ENCODE data around the gene PTMS.
A peak's percentile ranks its signal among the peaks of the same experiment; 100 is the strongest.
"Not testable (repeated sequence)": the region's sequence is repeated elsewhere in the genome, so short reads cannot be mapped to it uniquely, and the experiment has no call there.

Gene PTMS, protein sequence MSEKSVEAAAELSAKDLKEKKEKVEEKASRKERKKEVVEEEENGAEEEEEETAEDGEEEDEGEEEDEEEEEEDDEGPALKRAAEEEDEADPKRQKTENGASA

DNA sequence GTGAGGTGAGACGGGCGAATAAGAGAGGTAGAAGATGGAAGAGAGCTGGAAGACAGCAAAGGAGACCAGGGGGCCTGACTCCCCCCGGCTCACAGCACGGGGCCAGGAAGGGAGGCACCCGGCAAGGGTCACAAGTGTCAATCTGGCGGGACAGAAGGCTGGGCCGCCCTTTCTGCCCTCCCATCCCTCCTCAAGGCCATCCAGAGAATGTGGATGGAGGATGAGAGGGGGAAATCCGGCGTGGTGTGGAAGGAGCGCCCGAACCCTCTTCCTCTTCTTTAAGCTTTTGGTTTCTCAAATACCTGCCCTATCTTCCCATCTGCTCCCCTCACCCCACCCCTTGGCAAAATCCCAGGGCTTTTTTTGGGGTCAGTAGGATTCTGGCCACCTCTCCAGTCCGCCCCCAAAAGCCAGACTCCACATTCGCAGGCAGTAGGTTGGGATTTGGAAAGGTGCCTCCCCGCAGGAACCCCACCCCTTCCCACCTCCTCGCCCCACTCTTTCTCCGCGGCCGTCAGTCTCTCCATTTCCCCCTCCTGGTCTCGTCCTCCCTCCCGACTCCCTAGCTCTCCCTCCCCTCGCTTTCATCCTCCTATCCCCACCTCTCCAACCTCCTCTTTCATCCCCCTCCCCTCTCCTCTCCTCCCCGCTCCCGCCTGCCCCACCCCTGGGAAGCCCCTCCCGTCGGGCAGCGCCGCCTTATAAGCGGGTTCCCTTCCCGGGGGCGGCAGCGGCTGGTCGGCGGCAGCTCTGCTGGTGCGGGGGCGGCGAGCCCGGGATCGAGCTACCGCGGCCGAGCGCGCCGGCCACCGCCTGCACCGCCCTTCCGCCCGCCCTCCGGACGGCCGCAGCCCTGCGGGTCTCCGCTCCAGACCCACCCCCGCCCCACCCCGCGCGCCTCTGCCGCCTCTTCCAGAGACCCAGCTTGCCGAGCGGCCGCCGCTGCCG is at the start of gene PTMS:
Gene PTMS (plus strand): TSS at position 730 of the 948 bp plus-strand sequence. CDS start 343 bp downstream, outside the sequence.
- peak; percentile 57 for DNase-seq (ENCODE audit: low read depth)

DNA sequence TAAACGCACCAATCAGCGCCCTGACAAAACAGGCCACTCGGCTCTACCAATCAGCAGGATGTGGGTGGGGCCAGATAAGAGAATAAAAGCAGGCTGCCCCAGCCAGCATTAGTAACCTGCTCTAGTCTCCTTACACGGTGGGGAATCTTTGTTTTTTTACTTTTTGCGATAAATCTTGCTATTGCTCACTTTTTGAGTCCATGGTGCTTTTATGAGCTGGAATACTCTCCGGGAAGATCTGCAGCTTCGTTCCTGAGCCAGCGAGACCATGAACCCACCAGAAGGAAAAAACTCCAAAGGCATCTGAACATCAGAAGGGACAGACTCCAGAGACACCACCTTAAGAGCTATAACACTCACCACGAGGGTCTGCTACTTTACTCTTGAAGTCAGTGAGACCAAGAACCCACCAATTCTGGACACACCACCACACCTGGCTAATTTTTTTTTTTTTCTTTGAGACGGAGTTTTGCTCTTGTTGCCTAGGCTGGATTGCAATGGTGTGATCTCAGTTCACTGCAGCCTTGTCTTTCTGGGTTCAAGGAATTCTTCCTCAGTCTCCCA is 49.2 kb upstream of the PTMS start:
- no peak for DNase-seq (ENCODE audit: low read depth)

DNA sequence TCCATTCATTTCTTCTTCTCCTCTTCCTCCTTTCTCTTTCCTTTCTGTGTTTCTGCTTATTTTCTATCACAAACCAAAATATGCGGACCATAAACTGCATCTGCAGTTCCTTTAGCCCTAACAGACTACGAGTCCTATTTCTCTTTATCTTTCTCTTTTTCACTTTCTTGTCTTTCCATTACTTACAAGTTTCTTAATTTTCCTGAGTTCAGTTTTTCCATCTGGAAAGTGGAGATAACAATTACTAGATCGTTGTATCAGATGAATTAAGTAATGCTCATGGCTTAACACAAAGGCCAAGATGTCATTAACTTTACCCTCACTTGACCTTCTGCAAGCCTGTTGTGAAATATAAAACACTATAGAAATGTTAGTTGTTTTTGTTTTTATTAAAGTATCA is 43.3 kb upstream of the PTMS start:
- DNase-seq (ENCODE audit: low read depth), result no peak

DNA sequence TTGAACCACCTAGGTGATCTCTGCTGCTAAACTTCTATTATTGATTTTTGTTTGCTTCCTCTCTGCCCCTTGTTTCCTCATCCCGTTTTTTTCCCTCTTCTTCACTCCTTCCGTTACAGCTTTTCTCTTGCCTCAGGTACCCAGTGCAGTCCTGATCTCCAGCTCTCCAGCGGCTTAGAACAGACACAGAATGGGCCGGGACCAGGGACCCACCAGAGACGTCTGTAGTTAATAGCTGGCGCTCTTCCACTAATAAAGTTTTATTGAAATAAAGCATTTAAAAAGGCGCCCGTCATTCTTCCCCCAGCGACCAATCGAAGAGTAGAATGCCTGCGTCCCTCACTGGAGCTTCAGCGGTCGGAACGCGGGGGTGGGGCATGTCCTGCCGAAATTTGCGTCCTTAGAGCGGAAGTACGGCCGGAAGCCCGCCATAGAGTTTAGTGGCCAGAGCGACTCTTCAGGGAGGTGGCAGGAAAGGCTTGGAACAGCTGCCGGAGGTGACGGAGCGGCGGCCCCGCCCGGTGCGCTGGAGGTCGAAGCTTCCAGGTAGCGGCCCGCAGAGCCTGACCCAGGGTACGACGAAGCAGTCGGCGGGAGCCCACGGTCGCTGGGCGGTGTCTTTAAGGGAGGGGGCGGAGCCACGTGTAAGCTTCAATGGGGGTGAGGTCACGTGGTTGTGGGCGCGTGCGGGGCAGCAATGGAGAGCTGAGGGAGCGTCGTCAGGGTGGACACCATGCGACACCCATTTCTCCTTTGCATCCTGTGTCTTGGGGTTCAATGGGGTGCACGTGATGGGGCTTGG is 42.4 kb upstream of the PTMS start, which contains the start of gene COPS7A:
Gene COPS7A (plus strand): TSS at position 440 of the 802 bp plus-strand sequence. CDS start 611 bp downstream, outside the sequence.
- DNase-seq (ENCODE audit: low read depth), result peak; percentile 80

DNA sequence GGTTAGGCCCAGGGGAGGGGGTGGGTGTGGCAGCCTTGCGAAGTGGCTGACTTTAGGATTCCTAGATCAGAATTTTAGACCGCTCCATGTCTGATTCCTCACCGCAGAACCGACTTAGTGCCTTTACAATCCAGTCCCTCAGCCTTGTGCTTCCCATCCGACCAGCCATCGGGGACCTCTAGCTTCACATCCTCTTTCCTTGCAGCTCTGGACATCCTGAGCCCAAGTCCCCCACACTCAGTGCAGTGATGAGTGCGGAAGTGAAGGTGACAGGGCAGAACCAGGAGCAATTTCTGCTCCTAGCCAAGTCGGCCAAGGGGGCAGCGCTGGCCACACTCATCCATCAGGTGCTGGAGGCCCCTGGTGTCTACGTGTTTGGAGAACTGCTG is 41.8 kb upstream of the PTMS start:
- peak; percentile 2 for DNase-seq (ENCODE audit: low read depth)

DNA sequence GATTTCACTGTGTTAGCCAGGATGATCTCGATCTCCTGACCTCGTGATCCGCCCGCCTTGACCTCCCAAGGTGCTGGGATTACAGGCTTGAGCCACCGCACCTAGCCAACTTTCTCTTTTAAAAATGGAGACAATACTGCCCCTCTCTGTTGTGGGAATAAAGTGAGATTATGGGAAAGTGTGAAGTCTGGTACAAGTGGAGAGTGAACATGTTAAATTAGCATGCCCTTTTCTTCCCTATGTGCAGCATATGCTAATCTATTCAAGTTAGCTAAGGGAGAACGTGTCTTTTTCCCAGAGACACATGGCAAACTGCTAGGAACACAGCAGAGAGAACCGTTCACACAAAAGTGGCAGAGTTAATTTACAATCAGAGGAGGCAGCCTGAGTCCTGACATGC is 40.8 kb upstream of the PTMS start:
- DNase-seq (ENCODE audit: low read depth), result no peak

DNA sequence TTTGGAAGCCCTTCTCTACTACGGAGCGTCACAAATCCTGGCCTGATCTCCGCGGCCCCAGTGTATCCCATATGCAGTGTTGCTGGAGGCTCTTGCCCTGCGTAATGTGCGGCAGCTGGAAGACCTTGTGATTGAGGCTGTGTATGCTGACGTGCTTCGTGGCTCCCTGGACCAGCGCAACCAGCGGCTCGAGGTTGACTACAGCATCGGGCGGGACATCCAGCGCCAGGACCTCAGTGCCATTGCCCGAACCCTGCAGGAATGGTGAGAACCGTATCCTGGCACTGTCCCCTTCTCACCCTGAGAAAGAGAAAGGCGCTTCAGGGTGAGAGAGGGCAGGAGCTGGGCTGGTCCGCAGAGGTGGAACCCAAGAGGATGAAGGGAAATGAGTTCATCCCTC is 37.0 kb upstream of the PTMS start:
- no peak for DNase-seq (ENCODE audit: low read depth)

DNA sequence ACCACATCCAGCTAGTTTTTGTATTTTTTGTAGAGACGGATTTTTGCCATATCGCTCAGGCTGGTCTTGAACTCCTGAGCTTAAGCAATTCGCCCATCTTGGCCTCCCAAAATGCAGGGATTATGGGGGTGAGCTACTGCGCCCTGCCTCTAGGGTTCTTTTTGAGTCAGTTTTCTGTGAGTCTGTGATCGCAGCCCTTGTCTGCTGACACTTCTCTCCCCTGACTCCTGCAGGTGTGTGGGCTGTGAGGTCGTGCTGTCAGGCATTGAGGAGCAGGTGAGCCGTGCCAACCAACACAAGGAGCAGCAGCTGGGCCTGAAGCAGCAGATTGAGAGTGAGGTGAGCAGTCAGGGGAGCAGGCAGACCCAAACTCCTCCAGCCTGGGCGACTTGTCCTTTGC is 36.0 kb upstream of the PTMS start:
- no peak for DNase-seq (ENCODE audit: low read depth)

DNA sequence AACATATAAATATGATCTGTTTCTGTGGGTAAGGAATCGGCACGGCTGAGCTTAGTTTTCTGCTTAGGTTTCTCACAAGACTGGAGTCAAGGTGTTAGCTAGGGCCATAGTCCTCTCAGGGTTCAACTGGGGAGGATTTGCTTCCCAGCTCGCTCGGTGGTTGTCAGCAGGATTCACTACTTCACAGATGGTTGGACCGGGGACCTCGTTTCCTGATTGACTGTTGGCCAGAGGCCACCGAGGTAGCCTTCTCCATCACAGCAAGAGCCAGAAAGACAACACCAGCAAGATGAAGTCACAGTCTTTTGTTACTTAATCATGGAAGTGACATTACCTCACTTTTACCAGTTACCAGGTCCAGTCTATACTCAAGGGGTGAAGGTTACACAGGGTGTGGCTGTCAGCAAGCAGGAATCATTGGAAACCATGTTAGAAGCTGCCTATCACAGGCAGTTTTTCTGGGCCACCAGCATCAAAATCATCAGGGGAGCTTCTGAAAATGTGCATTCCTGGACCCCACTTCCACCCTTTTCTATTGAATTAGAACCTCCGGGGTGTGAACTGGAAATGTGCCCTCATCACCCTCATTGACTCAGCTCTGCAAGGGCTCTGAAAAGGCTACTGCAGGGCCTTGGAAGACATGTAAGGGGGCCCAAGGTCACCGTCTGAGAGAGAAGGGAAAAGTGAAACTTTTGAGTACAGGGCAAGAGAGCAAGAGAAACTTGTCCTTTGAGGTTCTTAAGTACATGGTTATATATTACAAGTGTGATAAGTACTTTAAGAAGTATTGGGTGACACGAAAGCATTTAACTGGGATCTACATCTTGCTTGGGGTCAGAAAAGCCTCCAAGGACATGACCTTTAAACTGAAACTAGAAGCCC is 31.4 kb upstream of the PTMS start:
- DNase-seq (ENCODE audit: low read depth), result no peak

DNA sequence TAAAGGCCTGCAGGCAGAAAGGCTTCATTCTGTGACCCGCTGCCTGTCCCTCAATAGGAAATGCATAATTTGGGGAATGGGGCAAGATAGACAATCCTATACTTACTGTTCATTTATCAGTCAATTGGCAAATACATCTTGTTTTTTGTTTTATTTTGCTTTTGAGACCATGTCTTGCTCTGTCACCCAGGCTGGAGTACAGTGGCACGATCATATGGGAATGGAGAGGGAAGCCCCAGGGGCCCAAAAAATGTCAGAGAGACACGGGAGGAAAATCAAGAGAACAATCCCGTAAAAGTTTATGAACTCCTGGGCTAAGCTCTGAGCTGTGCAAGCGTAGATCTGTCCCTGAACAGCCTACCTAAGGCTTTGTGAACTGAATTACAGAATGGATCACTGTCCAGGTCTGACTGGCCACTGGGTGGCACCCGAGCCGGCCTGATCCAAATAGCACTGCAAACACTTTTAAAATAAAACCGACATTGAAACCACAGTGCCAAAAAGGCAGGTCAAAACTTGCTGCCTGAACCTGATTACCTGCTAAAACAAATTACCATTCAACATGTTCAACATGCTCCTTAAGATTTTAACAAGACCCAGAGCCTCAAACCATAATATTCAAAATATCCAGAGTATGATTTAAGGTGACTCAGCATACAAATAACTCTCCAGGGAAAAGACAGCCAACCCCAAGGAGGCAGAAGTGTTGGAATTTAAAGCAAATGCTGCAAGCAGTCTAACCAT is 30.5 kb upstream of the PTMS start:
- peak; percentile 35 for DNase-seq (ENCODE audit: low read depth)

DNA sequence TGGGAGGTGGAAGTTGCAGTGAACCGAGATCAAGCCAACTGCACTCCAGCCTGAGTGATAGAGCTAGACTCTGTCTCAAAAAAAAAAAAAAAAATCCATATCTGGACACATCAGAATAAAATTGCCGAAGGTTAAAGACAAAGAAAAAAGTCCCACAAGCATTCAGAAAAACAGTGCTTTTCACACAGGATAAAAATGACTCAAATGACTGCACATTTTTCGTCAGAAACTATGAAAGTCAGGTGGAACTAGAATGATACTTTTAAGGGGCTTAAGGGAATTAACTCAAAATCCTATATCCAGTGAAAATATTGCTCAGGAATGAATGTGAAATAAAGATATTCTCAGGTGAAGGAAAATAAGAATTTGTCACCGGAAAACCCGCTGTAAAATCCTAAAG is 29.4 kb upstream of the PTMS start:
- DNase-seq (ENCODE audit: low read depth), result no peak

DNA sequence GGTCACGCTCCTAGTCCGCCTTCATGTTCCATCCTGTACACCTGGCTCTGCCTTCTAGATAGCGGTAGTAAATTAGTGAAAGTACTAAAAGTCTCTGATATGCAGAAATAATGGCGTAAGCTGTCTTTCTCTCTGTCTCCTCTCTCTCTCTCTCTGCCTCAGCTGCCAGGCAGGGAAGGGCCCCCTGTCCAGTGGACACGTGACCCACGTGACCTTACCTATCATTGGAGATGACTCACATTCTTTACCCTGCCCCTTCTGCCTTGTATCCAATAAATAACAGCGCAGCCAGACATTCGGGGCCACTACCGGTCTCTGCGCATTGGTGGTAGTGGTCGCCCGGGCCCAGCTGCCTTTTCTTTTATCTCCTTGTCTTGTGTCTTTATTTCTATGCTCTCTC is 24.1 kb upstream of the PTMS start:
- not testable (repeated sequence) for DNase-seq (ENCODE audit: low read depth)

DNA sequence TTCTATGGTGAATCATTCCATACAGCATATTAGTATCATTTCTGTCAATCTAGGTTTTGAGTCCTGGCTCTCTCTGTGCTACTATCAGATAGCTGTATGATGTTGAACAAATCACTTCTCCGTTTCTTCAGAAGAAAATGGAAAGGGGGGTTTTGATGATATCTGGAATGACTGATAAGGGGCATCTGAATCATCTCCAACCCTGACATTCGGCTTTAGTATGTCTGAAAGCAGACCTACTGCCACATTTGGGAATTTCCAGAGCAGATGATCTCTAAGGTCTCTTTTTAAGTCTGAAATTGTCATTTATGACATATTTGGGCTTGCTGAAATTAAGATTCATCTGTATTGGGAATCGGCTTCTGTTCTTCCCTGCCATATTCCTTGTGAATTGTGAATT is 23.3 kb upstream of the PTMS start:
- no peak for DNase-seq (ENCODE audit: low read depth)

DNA sequence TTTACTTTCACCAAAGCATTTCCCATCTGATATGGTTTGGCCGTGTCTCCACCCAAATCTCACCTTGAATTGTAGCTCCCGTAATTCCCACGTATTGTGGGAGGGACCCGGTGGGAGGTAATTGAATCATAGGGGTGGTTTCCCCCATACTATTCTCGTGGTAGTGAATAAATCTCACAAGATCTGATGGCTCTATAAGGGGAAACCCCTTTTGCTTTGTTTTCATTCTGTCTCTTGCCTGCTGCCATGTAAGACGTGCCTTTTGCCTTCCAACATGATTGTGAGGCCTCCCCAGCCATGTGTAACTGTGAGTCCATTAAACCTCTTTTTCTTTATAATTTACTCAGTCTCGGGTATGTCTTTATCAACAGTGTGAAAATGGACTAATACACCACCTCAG is 22.9 kb upstream of the PTMS start:
- not testable (repeated sequence) for DNase-seq (ENCODE audit: low read depth)

DNA sequence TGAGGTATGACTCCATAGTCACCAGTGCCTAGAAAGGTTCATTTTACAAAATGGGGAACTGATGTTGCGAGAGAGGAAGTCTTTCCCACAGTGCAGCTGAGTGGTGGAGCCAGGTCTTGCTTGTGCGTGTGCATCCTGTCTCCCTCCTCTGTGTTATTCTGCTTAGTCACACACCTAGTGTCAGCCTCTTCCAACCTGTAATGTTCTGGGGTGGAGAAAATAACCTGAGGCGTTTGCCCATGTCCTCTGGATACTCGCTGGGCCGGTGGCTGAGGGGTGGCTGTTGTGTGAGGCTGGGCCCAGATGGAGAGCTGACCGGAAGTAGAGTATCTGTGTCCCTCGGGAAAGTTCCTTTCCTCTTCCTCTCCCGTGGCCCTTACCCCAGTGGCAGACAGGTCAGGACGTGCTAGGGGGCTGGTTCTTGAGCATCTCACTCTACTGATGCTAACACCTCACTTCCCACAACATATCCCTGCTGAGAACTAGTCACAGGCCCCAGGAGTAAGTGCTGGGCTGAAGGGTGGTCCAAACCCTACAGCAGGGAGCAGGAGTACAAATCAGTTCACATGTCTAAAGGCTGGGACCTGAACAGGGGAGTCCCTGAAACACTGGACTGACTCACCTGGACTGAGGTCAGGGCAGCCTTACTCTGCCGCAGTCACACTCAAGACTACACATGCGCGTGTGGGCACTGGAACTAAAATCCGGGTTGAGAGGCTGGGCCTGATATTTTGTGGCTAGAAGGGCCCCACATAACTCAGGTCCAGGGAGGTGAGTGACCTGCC is 20.2 kb upstream of the PTMS start:
- no peak for DNase-seq (ENCODE audit: low read depth)

DNA sequence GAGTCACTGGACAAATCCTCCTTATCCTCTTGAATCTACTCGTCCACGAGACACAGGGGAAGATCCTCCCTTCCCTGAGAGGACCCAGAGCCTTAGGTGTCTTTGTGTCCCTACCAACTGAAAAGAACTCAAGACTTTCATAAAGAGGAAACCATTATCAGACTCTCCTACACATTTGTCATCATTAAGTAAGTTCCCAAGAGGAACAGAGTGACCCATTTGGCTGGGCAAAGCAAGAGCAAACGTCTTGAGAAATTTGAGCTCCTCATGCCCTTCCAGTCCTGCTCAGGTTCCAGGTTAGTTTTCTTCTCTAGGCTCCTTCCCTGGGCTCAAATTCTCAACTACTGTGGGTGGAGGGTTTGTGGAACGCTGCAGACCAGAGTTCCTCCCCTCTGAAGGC is 18.9 kb upstream of the PTMS start:
- DNase-seq (ENCODE audit: low read depth), result no peak

DNA sequence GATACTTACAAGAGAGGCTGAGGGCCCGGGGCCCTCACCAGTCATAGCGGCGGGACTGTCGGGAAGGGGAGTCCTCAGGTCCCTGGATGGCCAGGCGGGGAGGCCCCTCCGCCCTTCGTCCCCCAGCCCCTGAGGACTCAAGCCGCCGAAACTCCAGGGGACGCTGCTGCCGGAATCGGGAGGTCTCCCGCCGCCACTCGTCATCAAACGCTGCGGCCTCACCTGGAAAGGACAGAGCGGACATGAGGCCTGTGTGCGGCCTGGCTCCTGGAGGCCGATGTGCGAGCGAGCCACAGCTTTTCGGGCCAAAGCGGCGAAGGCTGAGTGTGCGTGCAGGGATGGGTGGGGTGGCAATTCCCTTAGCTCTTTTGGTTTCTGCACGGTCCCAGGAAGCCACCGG is 17.4 kb upstream of the PTMS start:
- DNase-seq (ENCODE audit: low read depth), result no peak

DNA sequence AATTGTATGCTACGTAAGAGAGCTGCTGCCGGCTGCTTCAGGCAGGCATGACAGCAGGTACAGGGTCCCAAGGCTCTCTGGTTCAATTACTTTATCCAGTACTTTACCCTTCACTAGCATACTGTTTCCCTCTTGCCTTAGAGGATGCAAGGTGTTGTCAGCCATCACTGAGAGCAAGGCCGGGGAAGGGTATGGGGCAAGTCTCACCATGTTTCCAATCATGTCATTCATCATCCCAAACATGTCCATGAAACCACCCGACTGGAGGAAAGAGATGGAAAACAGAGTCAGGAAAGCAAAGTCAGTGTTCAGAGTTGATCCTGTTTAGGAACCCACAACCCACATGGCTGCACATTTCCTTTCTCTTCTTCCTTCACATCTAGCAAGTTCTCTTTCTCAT is 15.7 kb upstream of the PTMS start:
- DNase-seq (ENCODE audit: low read depth), result no peak

DNA sequence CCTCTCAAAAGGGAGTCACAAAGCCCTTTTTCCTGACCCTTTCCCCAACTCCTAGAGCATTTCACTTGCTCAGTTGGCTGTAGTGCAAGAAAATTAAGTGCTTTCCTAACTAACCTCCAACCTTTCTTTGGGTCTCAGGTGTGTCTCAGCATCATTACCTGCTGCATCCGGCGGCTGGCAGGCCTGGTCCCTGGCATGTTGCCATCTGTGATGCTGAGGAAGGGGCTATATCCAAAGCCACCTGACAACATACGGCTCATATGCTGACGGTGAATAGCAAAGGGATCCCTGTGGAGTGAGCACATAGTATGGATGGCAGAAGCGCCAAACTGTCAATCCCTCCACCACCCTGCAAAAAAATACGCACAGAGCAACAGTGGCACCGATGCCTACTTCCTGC is 14.4 kb upstream of the PTMS start:
- no peak for DNase-seq (ENCODE audit: low read depth)
